NOMO-1 treated with DMSO at 0.1 percent for 48 hours (cell line): ENCODE data around the gene HIC1.

Experiments used
- DNase-seq: peaks from one replicate; lab custom pipeline; 2025; ENCODE audit not compliant: unreplicated experiment; lab: John Stamatoyannopoulos, UW

HIC1 gene

GRCh38 chr17:2042933-2043332 lies 12.0 kb upstream of the HIC1 start:
- no peak for DNase-seq

GRCh38 chr17:2043785-2044184 lies 11.1 kb upstream of the HIC1 start:
- DNase-seq = no peak

- DNase-seq = no peak
Measured at GRCh38 chr17:2044263-2044894, 10.5 kb upstream of the HIC1 start.

GRCh38 chr17:2047590-2047989 lies 7.3 kb upstream of the HIC1 start:
- DNase-seq = no peak

GRCh38 chr17:2048805-2049204 lies 6.1 kb upstream of the HIC1 start:
- no peak for DNase-seq

GRCh38 chr17:2049333-2050299 lies 5.3 kb upstream of the HIC1 start:
- DNase-seq = peak; percentile 56

- peak; percentile 23 for DNase-seq
Measured at GRCh38 chr17:2050300-2051060, 4.4 kb upstream of the HIC1 start.

- no peak for DNase-seq
Measured at GRCh38 chr17:2051061-2051932, 3.6 kb upstream of the HIC1 start.

- DNase-seq = no peak
Measured at GRCh38 chr17:2051933-2052559, 2.9 kb upstream of the HIC1 start.

GRCh38 chr17:2053380-2054261 lies 1.3 kb upstream of the HIC1 start:
- DNase-seq = peak; percentile 48

- no peak for DNase-seq
Measured at GRCh38 chr17:2054262-2054511, 716 bp upstream of the HIC1 start.

- no peak for DNase-seq
Measured at GRCh38 chr17:2055292-2056205, 646 bp downstream of the HIC1 start.

- DNase-seq = no peak
Measured at GRCh38 chr17:2056206-2057174, 1.6 kb downstream of the HIC1 start.

GRCh38 chr17:2057175-2057759 lies 2.4 kb downstream of the HIC1 start:
- DNase-seq = no peak

- DNase-seq = no peak
Measured at GRCh38 chr17:2057760-2058585, 3.1 kb downstream of the HIC1 start.
